GM23338 (cell line): ENCODE results near the gene SMIM21.

Source experiments
- EZH2 ChIP-seq: fragments of 200-600 bp; sonication (generic); IDR thresholded peaks from one replicate; pipeline ENCODE4 v1.8.0; 2017; ENCODE audit warnings: antibody characterized with exemption, mild to moderate bottlenecking, low read depth; ENCODE audit not compliant: unreplicated experiment
- JUNB ChIP-seq: IDR thresholded peaks from one replicate; pipeline ENCODE4 v1.6.1; 2016; ENCODE audit warnings: antibody characterized with exemption; ENCODE audit not compliant: unreplicated experiment
- TF ChIP-seq, protein P1 (sequence below), 2 experiments: fragments of 200-600 bp in 1 of 2; sonication (generic) in 1 of 2; conservative IDR thresholded peaks; 2 replicates each; pipeline versions ENCODE4 v1.5.1 to v1.6.1; 2016 to 2017; ENCODE audit warnings: antibody characterized with exemption in 2 of 2, low read depth in 2 of 2, mild to moderate bottlenecking in 2 of 2, moderate library complexity in 1 of 2

DNA sequence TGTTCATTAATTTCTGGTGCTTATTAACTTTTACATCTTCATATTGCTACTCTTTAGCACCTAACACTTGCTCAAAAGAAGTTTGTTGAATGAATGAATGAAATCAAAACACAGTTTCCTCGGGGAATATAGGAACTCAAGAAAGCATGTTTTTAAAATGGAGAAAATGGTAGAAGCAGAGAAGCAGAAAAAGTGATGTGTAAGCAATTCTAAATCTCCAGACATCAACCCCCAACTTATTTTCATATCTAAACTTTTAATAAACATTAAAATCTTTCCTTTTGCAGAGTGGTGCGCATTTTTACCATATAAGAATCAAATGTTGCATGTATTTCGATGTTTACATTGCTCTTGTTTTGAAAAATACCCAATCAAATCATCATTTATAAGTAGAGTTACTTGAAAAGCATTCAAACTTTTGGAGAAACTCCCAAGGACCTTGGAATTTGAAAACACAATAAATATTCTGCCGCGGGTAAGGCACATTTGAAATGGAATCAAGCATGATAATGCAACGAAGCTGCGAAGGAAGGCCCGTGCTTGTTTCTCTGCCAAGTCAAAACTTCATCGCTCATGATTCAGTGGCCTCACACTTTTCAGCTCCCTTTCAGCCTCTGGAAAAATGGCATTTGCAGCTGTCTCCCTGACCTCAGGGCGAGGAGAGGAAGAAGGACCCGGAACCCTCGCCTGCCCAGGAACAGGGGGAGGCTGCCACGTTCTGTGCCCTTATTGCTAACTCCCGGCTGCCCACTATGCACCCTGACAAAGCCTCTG, 26.7 kb upstream of the SMIM21 start:
- no peak for TF ChIP-seq EZH2
- TF ChIP-seq, protein P1, sequence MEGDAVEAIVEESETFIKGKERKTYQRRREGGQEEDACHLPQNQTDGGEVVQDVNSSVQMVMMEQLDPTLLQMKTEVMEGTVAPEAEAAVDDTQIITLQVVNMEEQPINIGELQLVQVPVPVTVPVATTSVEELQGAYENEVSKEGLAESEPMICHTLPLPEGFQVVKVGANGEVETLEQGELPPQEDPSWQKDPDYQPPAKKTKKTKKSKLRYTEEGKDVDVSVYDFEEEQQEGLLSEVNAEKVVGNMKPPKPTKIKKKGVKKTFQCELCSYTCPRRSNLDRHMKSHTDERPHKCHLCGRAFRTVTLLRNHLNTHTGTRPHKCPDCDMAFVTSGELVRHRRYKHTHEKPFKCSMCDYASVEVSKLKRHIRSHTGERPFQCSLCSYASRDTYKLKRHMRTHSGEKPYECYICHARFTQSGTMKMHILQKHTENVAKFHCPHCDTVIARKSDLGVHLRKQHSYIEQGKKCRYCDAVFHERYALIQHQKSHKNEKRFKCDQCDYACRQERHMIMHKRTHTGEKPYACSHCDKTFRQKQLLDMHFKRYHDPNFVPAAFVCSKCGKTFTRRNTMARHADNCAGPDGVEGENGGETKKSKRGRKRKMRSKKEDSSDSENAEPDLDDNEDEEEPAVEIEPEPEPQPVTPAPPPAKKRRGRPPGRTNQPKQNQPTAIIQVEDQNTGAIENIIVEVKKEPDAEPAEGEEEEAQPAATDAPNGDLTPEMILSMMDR (conservative IDR thresholded peaks at IDR 0.05; ENCODE audit: low read depth in 2 of 2) = no peak
- TF ChIP-seq JUNB = no peak
